ENCODE results near the gene HSPA12A.

HSPA12A gene

DNA sequence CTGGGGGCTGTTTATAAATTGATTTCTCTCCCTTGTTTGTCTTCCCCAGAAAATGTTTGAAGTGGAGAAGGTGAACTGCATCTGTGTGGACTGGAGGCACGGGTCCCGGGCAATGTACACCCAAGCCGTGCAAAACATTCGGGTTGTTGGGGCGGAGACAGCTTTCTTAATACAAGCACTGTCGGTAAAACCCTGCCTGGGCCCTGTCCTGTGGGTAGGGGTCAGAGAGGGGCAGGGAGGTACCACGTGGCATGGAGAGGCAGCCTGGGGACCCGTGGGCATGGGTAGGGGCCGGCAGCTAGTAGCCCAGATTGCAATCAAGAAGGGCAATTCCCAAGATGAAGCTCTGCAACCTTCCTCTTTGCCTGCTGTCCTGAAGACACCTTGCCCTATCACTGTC, 115.6 kb downstream of the HSPA12A start:
- no peak for DNase-seq

DNA sequence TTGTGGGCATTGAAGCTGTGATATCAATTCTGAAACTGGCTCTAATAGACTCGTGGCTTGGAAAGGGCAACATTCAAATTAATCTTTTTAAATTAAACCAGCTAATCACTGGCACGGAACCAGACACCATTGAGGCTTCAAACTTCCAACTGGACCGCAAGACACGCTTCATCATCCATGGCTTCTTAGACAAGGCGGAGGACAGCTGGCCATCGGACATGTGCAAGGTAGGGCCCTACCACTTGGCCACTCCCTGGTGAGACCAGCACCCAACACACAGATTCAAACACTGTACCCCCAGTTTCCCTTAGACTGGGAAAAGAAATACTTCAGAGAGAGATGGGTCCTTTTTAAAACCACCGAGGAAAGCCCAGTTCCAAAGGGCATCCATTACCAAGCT, 116.5 kb downstream of the HSPA12A start:
- no peak for DNase-seq

DNA sequence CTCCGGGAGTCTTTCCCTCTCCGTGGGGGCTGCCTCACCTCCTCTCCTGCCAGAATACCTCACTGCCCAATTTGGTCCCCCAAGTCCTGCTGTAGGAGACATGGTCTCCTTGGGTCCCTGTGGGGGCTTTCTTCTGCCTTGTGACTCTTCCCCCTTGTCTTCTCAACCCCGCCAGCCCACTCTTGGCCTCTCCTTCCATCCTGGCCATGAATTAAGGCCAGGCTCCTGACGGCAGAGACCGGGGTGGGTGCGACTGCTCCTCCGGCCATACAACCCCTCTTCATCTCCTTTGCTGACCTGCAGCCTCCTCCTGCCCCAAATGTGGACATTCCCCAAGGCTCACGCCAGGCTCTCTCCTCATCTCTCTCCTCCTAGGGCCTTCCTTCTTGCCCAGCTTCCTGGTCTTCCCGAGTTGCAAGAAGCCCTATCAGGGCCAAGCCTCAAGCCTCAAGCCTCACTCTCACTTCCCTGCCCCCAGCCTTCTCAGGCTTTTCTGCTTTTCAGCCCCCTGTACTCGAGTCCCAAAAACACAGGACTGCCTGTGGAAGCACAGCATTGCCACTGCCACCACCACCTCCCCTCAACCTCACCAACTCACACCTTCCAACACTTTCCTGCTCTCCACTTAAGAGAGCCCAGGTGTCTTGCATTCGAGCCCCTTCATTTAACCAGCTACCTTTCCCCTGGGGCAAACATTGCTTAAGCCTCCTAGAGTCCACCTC, 120.3 kb downstream of the HSPA12A start:
- no peak for DNase-seq

DNA sequence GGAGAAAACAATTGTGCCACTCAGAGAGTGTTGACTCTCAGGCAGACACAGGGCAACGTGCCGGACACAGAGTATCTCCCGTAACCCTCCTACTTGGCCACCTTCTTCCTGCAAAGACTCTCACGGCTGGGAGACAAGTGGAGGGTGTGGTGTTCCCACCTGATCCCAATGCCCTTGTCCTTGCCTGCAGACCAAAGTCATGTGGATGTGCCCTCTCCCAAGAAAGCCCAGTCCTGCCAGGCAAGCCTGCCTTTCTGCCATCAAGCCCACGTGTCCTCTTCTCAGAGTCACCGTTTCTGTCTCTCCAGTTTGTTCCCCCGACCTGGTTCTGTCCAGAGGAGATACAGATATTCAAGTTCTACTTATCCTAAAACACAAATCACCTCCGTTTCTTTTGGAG, 120.9 kb downstream of the HSPA12A start:
- no peak for DNase-seq

Data from DMS79 (cell line).